Endothelial cell of umbilical vein (primary cell): ENCODE results near the gene TRIML1. TPM values are rescaled to one million over a fixed set of nuclear protein-coding genes. Genes with fewer than 3 reads are reported as not detected.

Source experiments
- BruUV-seq: library from RNA; stranded (reverse); fragments of 400-500 nt; replicated peaks from 2 replicates; lab custom pipeline; 2021; lab: Mats Ljungman, UMichigan
- CTCF ChIA-PET: fragments of 300-600, 350-600 bp; sonication (Branson Sonifier 250); formaldehyde crosslinking; loops from one replicate; lab custom pipeline; 2021; ENCODE audit warnings: antibody characterized with exemption, inconsistent platforms; lab: Charles Lee
- POLR2A ChIA-PET: fragments of 300-600, 350-600 bp; sonication (Branson Sonifier 250); formaldehyde crosslinking; loops from one replicate; lab custom pipeline; 2021; ENCODE audit warnings: antibody characterized with exemption, inconsistent platforms; lab: Charles Lee
- DNase-seq: peaks from one replicate; pipeline ENCODE4 v3.0.0-alpha.2; 2011; ENCODE audit warnings: low read depth, low spot score
- FAIRE-seq: peaks from 2 replicates; lab custom pipeline; 2011; peaks lifted over from hg19 to GRCh38; lab: Jason Lieb, UNC
- H2AFZ ChIP-seq: 2 replicates; pipeline ENCODE4 v1.6.0; 2012; ENCODE audit warnings: low read depth, low read length, control low read depth, inconsistent platforms
- H3K27ac ChIP-seq: 2 replicates; pipeline ENCODE4 v1.5.1; 2011; ENCODE audit warnings: low read depth, mild to moderate bottlenecking, control low read depth, low read length, moderate library complexity; ENCODE audit not compliant: insufficient read depth
- H3K27me3 ChIP-seq, 2 experiments: 2 replicates each; pipeline versions ENCODE4 v1.6.0 to v1.6.1; 2011; ENCODE audit warnings: low read length in 2 of 2, mixed read lengths in 1 of 2; ENCODE audit not compliant: control insufficient read depth in 2 of 2, insufficient read depth in 2 of 2
- H3K36me3 ChIP-seq, 2 experiments: 2 replicates in 1 of 2; 3 replicates in 1 of 2; pipeline ENCODE4 v1.5.1; 2011; ENCODE audit warnings: low read length in 2 of 2, mild to moderate bottlenecking in 1 of 2, moderate library complexity in 1 of 2; ENCODE audit not compliant: control insufficient read depth in 2 of 2, insufficient read depth in 2 of 2; ENCODE audit errors: extremely low read depth in 1 of 2
- H3K4me1 ChIP-seq: 3 replicates; pipeline ENCODE4 v1.5.1; 2011; ENCODE audit warnings: mild to moderate bottlenecking, low read length; ENCODE audit not compliant: control insufficient read depth, insufficient read depth; ENCODE audit errors: extremely low read depth
- H3K4me2 ChIP-seq: 2 replicates; pipeline ENCODE4 v1.6.1; 2011; ENCODE audit warnings: low read length, control low read depth, mixed read lengths; ENCODE audit not compliant: insufficient read depth
- H3K4me3 ChIP-seq, 3 experiments: fragments of 200-600 bp in 1 of 3; sonication (generic), shearing (Covaris generic) in 1 of 3; replicated peaks in 1 of 3; 2 replicates each; pipeline ENCODE4 v1.5.1; 2011 to 2016; ENCODE audit warnings: control low read depth in 3 of 3, low read length in 3 of 3, mild to moderate bottlenecking in 2 of 3, inconsistent platforms in 1 of 3, low read depth in 1 of 3, moderate library complexity in 1 of 3; ENCODE audit not compliant: insufficient read depth in 1 of 3
- H3K79me2 ChIP-seq: 2 replicates; pipeline ENCODE4 v1.6.0; 2012; ENCODE audit warnings: low read length, inconsistent platforms; ENCODE audit not compliant: control insufficient read depth, insufficient read depth
- H3K9ac ChIP-seq: replicated peaks from 2 replicates; pipeline ENCODE3; 2011; ENCODE audit warnings: low read length, control low read depth; ENCODE audit not compliant: insufficient read depth; ENCODE audit errors: extremely low read depth
- H3K9me1 ChIP-seq: replicated peaks from 3 replicates; pipeline ENCODE4 v1.6.0; 2011; ENCODE audit warnings: mild to moderate bottlenecking, low read length; ENCODE audit not compliant: control insufficient read depth, insufficient read depth; ENCODE audit errors: extremely low read depth
- H3K9me3 ChIP-seq: replicated peaks from 2 replicates; pipeline ENCODE4 v1.5.1; 2012; ENCODE audit warnings: low read length, inconsistent platforms; ENCODE audit not compliant: control insufficient read depth, insufficient read depth
- H4K20me1 ChIP-seq: replicated peaks from 2 replicates; pipeline ENCODE3; 2011; ENCODE audit warnings: mild to moderate bottlenecking, low read length; ENCODE audit not compliant: control insufficient read depth, insufficient read depth; ENCODE audit errors: extremely low read depth
- CTCF ChIP-seq, 2 donors: IDR thresholded peaks; 1 replicate in 1 of 2; 2 replicates in 1 of 2; pipeline ENCODE4 v1.5.1; 2011; ENCODE audit warnings: low read length in 2 of 2, mild to moderate bottlenecking in 2 of 2, moderate library complexity in 2 of 2, control low read depth in 1 of 2, inconsistent platforms in 1 of 2, low read depth in 1 of 2; ENCODE audit not compliant: insufficient read depth in 1 of 2; ENCODE audit errors: extremely low read depth in 1 of 2
- EZH2 ChIP-seq: IDR thresholded peaks from 2 replicates; pipeline ENCODE4 v1.6.1; 2012; ENCODE audit warnings: borderline replicate concordance, low read depth, mild to moderate bottlenecking, moderate library complexity, low read length, inconsistent platforms; ENCODE audit not compliant: severe bottlenecking
- FOS ChIP-seq: IDR thresholded peaks from 2 replicates; pipeline ENCODE4 v1.6.1; 2011; ENCODE audit warnings: mild to moderate bottlenecking, low read length, moderate library complexity, borderline replicate concordance; ENCODE audit not compliant: insufficient read depth
- GATA2 ChIP-seq: IDR thresholded peaks from 2 replicates; pipeline ENCODE4 v1.7.0; 2011; ENCODE audit warnings: low read depth, mild to moderate bottlenecking, moderate library complexity, mixed read lengths, low read length; ENCODE audit not compliant: insufficient read length, insufficient read depth
- JUN ChIP-seq: IDR thresholded peaks from 2 replicates; pipeline ENCODE4 v1.6.1; 2011; ENCODE audit warnings: borderline replicate concordance, low read depth; ENCODE audit not compliant: insufficient read length, insufficient read depth
- MAX ChIP-seq: IDR thresholded peaks from 2 replicates; pipeline ENCODE4 v1.6.1; 2011; ENCODE audit not compliant: insufficient read depth, insufficient read length
- MYC ChIP-seq: IDR thresholded peaks from one replicate; pipeline ENCODE4 v1.6.1; 2011; ENCODE audit warnings: mild to moderate bottlenecking, low read depth, low read length
- POLR2A ChIP-seq: IDR thresholded peaks from 2 replicates; pipeline ENCODE4 v1.6.1; 2012; ENCODE audit warnings: low read depth, mild to moderate bottlenecking, control low read depth, low read length
- POLR2AphosphoS5 ChIP-seq: IDR thresholded peaks from 2 replicates; pipeline ENCODE4 v1.6.1; 2012; ENCODE audit warnings: low read depth, mild to moderate bottlenecking, control low read depth, low read length, moderate library complexity; ENCODE audit not compliant: insufficient read depth
- dilution Hi-C: fragments of 300-500 bp; cut with MboI; formaldehyde crosslinking; loops from one replicate; pipeline ENCODE4 v1.15.0; 2019; ENCODE audit warnings: low sequenced_read_pairs; ENCODE audit not compliant: extremely low pct_ligation_motif_present
- intact Hi-C: fragments of 100-400 bp; cut with micrococcal nuclease; formaldehyde crosslinking; loops from one replicate; pipeline ENCODE4 v1.10.0; 2022
- polyA plus RNA-seq, 4 experiments: library from polyadenylated mRNA; depleted of rRNA in 3 of 4; stranded (reverse) in 3 of 4; unstranded in 1 of 4; fragments of >200 nt; gene quantifications; 2 replicates each; pipeline versions ENCODE4 v1.2.1 to v1.2.3, GENCODE V29; 2011 to 2012; ENCODE audit warnings: missing spikeins in 1 of 4
- total RNA-seq: library from RNA; stranded (reverse); gene quantifications from 2 replicates; pipeline ENCODE4 v1.2.3, GENCODE V29; 2021

The TRIML1 gene
- total and polyA plus RNA-seq, 2 donors (not counting 3 experiments of a cell fraction or from before 2014, with no cell fraction given), result not detected

- POLR2A ChIA-PET, result no interaction called here
- Histone ChIP-seq H3K9me1 (no peaks in the 10 kb centered on the region), H3K4me1 (no peaks in the 10 kb centered on the region), H3K36me3 (no peaks in the 10 kb centered on the region), H3K27me3 (no peaks in the 10 kb centered on the region), H3K9ac (no peak overlapping the region), H3K79me2 (no peaks in the 10 kb centered on the region), H4K20me1 (no peaks in the 10 kb centered on the region), H3K27ac (no peak overlapping the region), H3K9me3 (peaks cover 8% of the 10 kb centered on the region), H3K4me3 (no peak overlapping the region), H3K4me2 (no peak overlapping the region), H2AFZ (no peak overlapping the region)
- FAIRE-seq (no peak), DNase-seq (no peak)
- intact Hi-C loops, result no loop called here
- CTCF ChIA-PET, result no interaction called here
- no peak for TF ChIP-seq JUN
- TF ChIP-seq CTCF (IDR thresholded peaks at IDR 0.05; ENCODE audit: extremely low read depth in 1 of 2, insufficient read depth in 1 of 2, low read depth in 1 of 2, low read length in 2 of 2), result no peak
- no peak for TF ChIP-seq FOS
- no peak for TF ChIP-seq MAX
- TF ChIP-seq POLR2A, result no peak
- TF ChIP-seq POLR2AphosphoS5, result no peak
- TF ChIP-seq EZH2, result no peak
- TF ChIP-seq MYC, result no peak
- TF ChIP-seq GATA2, result no peak
- BruUV-seq, result no TSS peak
- dilution Hi-C loops, result no loop called here
Measured at GRCh38 chr4:188113156-188113555, 26.1 kb upstream of the TRIML1 start.
